AG09309 (cell line): Measurements from ENCODE around the gene LCLAT1.
"Not testable (repeated sequence)": the region's sequence is repeated elsewhere in the genome, so short reads cannot be mapped to it uniquely, and the experiment has no call there.

Experiments used
- DNase-seq: peaks from one replicate; pipeline ENCODE4 v3.0.0-alpha.2; 2010; ENCODE audit warnings: low read depth
- H3K4me3 ChIP-seq: 2 replicates; pipeline ENCODE4 v1.5.1; 2011; ENCODE audit warnings: mild to moderate bottlenecking, low read depth, low read length, moderate library complexity; ENCODE audit not compliant: control insufficient read depth
- TF ChIP-seq, protein P1 (sequence below): IDR thresholded peaks from 2 replicates; pipeline ENCODE4 v1.5.1; 2011; ENCODE audit warnings: mild to moderate bottlenecking, low read depth, low read length, inconsistent platforms; ENCODE audit not compliant: insufficient read depth, control insufficient read depth; ENCODE audit errors: missing control alignments

Gene LCLAT1

GRCh38 chr2:30503007-30503694 is 56.1 kb downstream of the LCLAT1 start:
- TF ChIP-seq, protein P1, sequence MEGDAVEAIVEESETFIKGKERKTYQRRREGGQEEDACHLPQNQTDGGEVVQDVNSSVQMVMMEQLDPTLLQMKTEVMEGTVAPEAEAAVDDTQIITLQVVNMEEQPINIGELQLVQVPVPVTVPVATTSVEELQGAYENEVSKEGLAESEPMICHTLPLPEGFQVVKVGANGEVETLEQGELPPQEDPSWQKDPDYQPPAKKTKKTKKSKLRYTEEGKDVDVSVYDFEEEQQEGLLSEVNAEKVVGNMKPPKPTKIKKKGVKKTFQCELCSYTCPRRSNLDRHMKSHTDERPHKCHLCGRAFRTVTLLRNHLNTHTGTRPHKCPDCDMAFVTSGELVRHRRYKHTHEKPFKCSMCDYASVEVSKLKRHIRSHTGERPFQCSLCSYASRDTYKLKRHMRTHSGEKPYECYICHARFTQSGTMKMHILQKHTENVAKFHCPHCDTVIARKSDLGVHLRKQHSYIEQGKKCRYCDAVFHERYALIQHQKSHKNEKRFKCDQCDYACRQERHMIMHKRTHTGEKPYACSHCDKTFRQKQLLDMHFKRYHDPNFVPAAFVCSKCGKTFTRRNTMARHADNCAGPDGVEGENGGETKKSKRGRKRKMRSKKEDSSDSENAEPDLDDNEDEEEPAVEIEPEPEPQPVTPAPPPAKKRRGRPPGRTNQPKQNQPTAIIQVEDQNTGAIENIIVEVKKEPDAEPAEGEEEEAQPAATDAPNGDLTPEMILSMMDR = peak; percentile 14
- H3K4me3 ChIP-seq = no peak overlapping the region
- no peak for DNase-seq

DNA sequence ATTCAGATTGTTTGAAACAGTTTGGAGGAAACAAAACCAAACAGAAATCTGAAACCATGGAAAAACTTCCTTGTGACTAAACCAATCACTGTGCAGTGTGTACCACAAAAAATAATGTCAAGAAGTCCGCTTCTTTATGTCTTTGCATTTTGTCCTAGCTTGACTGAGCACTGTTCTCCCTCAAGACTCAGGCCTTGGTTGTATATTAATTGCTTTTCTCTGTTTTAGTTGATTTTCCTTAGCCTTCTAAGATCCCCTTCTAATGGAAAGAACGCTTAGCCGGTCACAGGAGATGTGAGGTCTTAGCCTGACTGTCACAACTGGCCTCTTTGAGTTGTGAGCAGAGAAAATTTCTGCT is 56.6 kb downstream of the LCLAT1 start:
- H3K4me3 ChIP-seq = no peak overlapping the region
- DNase-seq = no peak
- TF ChIP-seq, protein P1 = no peak

GRCh38 chr2:30504731-30505130 is 57.7 kb downstream of the LCLAT1 start:
- H3K4me3 ChIP-seq = no peak overlapping the region
- DNase-seq = no peak
- TF ChIP-seq, protein P1 = no peak

DNA sequence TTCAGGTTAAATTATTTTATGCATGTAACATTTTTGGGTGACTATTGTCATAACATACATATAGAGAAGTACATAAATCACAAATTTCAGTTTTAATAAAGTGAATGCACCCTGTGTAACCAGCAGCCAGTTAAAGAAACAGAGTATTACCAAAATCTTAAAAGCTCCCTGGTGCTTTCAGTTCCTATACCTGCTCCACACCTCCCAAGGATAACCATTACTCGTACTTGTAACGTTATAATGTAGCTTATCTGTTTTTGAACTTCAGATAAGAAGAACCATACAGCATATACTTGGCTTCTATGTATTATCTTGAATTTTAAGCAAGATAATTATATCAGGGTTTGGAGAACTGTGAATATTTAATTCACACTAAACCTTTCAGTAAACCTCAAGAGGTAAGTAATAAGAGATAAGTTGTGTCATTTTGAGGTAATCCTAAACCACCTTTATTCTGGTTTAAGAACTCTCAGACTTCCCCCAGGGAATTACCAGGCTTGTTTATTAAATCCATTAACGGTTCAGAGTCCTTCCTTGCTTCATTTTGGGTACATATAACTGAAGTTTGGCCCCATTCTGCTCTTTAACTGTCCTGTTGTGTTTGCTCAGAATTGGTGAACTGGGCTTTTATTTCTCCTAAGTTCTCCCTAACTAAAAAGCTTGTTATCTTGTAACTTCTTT is 58.6 kb downstream of the LCLAT1 start:
- DNase-seq = no peak
- TF ChIP-seq, protein P1 = no peak
- H3K4me3 ChIP-seq = no peak overlapping the region

- not testable (repeated sequence) for DNase-seq, H3K4me3 ChIP-seq
Measured at GRCh38 chr2:30507460-30507859, 60.4 kb downstream of the LCLAT1 start.

DNA sequence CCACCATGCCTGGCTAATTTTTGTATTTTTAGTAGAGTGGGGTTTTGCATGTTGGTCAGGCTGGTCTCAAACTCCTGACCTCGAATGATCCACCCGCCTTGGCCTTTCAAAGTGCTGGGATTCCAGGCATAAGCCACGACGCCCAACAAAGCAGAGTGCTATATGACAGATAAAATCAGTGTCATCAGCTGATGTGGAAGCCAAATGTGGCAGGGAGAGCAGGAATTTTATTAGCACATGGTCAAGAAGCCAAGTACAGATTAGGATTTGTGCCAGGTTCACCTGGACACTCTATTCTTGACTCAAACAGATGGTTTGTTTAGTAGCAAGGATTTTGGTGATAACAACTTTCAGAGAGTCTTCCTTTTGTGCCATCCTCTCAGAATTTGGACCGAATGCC is 62.7 kb downstream of the LCLAT1 start:
- no peak for DNase-seq
- TF ChIP-seq, protein P1 = no peak
- no peak overlapping the region for H3K4me3 ChIP-seq

GRCh38 chr2:30510409-30510808 is 63.4 kb downstream of the LCLAT1 start:
- H3K4me3 ChIP-seq = no peak overlapping the region
- DNase-seq = no peak
- TF ChIP-seq, protein P1 = no peak
